Trophoblast cell (in vitro differentiated cells and primary cell): ENCODE results near the gene RASEF.

Experiments
- DNase-seq, 2 donors: peaks; one replicate each; pipeline ENCODE4 v3.0.0-alpha.2; 2016
- H2AFZ ChIP-seq: 2 replicates; pipeline ENCODE4 v1.6.1; 2013; ENCODE audit warnings: low read length, moderate library complexity, mild to moderate bottlenecking; ENCODE audit not compliant: insufficient read depth, poor library complexity
- H2AK5ac ChIP-seq: 2 replicates; pipeline ENCODE4 v1.6.1; 2013; ENCODE audit warnings: mild to moderate bottlenecking, low read length
- H2BK120ac ChIP-seq: 2 replicates; pipeline ENCODE4 v1.6.1; 2013; ENCODE audit warnings: low read length, mild to moderate bottlenecking, moderate library complexity; ENCODE audit not compliant: insufficient read depth, poor library complexity
- H2BK12ac ChIP-seq: 2 replicates; pipeline ENCODE4 v1.6.1; 2013; ENCODE audit warnings: mild to moderate bottlenecking, low read length, moderate library complexity
- H2BK5ac ChIP-seq: 2 replicates; pipeline ENCODE4 v1.6.1; 2013; ENCODE audit warnings: low read length, low read depth, moderate library complexity, mild to moderate bottlenecking; ENCODE audit not compliant: poor library complexity
- H3K14ac ChIP-seq: 2 replicates; pipeline ENCODE4 v1.6.1; 2013; ENCODE audit warnings: mild to moderate bottlenecking, low read length
- H3K18ac ChIP-seq: 2 replicates; pipeline ENCODE4 v1.6.1; 2013; ENCODE audit warnings: mild to moderate bottlenecking, low read length
- H3K23ac ChIP-seq: 2 replicates; pipeline ENCODE4 v1.6.1; 2013; ENCODE audit warnings: low read length
- H3K27ac ChIP-seq: 2 replicates; pipeline ENCODE4 v1.5.1; 2013; ENCODE audit warnings: low read depth, mild to moderate bottlenecking, inconsistent platforms, low read length, moderate library complexity
- H3K27me3 ChIP-seq: 2 replicates; pipeline ENCODE4 v1.6.1; 2013; ENCODE audit warnings: inconsistent platforms, mild to moderate bottlenecking, low read length, moderate library complexity; ENCODE audit not compliant: insufficient read depth
- H3K36me3 ChIP-seq, 2 experiments: 1 replicate in 1 of 2; 2 replicates in 1 of 2; pipeline ENCODE4 v1.6.1; 2013; ENCODE audit warnings: low read length in 2 of 2, mild to moderate bottlenecking in 2 of 2, moderate library complexity in 1 of 2; ENCODE audit not compliant: insufficient read depth in 2 of 2, control insufficient read depth in 1 of 2
- H3K4ac ChIP-seq: 2 replicates; pipeline ENCODE4 v1.6.1; 2013; ENCODE audit warnings: low read depth, mild to moderate bottlenecking, low read length, moderate library complexity
- H3K4me1 ChIP-seq, 2 experiments: 1 replicate in 1 of 2; 2 replicates in 1 of 2; pipeline ENCODE4 v1.6.1; 2013; ENCODE audit warnings: low read length in 2 of 2, mild to moderate bottlenecking in 2 of 2, moderate library complexity in 1 of 2; ENCODE audit not compliant: insufficient read depth in 2 of 2, control insufficient read depth in 1 of 2
- H3K4me2 ChIP-seq: 2 replicates; pipeline ENCODE4 v1.6.1; 2013; ENCODE audit warnings: inconsistent platforms, mild to moderate bottlenecking, low read length, moderate library complexity
- H3K4me3 ChIP-seq: 2 replicates; pipeline ENCODE4 v1.5.1; 2013; ENCODE audit warnings: mild to moderate bottlenecking, low read depth, low read length, inconsistent platforms
- H3K79me1 ChIP-seq: one replicate; pipeline ENCODE4 v1.6.1; 2013; ENCODE audit warnings: low read length
- H3K79me2 ChIP-seq: 2 replicates; pipeline ENCODE4 v1.6.1; 2013; ENCODE audit warnings: low read length, mild to moderate bottlenecking; ENCODE audit not compliant: control insufficient read depth, insufficient read depth, poor library complexity
- H3K9ac ChIP-seq: 2 replicates; pipeline ENCODE4 v1.6.1; 2013; ENCODE audit warnings: mild to moderate bottlenecking, low read length
- H3K9me3 ChIP-seq: 2 replicates; pipeline ENCODE4 v1.6.1; 2013; ENCODE audit warnings: low read depth, mild to moderate bottlenecking, control low read depth, inconsistent platforms, low read length; ENCODE audit not compliant: insufficient read depth
- H4K12ac ChIP-seq: 2 replicates; pipeline ENCODE4 v1.6.1; 2013; ENCODE audit warnings: low read depth, mild to moderate bottlenecking, low read length, moderate library complexity
- H4K8ac ChIP-seq: 2 replicates; pipeline ENCODE4 v1.6.1; 2013; ENCODE audit warnings: low read depth, mild to moderate bottlenecking, low read length, moderate library complexity
- H4K91ac ChIP-seq: one replicate; pipeline ENCODE4 v1.6.1; 2013; ENCODE audit warnings: low read depth, mild to moderate bottlenecking, low read length, moderate library complexity
- WGBS: extraction: QIAGEN DNeasy Blood & Tissue Kit; methylation state at CpG from one replicate; pipeline ENCODE4 v1.1.7; 2013; ENCODE audit warnings: missing lambda C conversion rate; ENCODE audit not compliant: insufficient read length, insufficient coverage; ENCODE audit errors: extremely low coverage; 5-methylcytosine and 5-hydroxymethylcytosine counted together

The RASEF gene

DNA sequence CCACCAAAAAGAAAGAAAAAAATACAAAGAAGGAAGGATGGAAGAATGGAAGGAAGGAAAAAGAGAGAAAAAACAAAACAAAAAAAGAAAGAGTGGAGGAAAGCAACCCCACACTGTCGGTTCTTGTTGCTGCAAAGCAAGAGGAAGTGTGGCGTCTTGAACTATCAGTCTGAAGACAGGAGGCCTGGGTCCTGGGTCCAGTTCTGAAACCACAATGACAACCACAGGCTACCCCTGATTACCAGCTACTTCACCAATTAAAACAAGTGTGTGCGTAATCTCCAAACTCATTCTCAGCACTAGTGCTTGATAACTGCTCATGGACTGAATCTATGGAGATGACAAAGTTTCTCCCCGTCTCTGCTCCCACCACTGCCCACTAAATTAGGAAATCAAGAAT is 93.7 kb downstream of the RASEF start:
- Histone ChIP-seq H3K4ac (no peak overlapping the region), H3K79me2 (no peaks in the 10 kb centered on the region), H2AK5ac (no peak overlapping the region), H3K9ac (no peak overlapping the region), H3K4me2 (no peak overlapping the region), H3K79me1 (no peaks in the 10 kb centered on the region), H4K91ac (no peak overlapping the region), H2BK12ac (no peak overlapping the region), H2BK5ac (no peak overlapping the region), H4K8ac (no peak overlapping the region), H3K14ac (no peak overlapping the region), H3K4me1 (no peaks in the 10 kb centered on the region), H2AFZ (no peak overlapping the region), H3K9me3 (no peaks in the 10 kb centered on the region), H3K27ac (no peak overlapping the region), H3K23ac (no peak overlapping the region), H3K4me3 (no peak overlapping the region), H2BK120ac (no peak overlapping the region), H3K18ac (no peak overlapping the region), H3K27me3 (no peaks in the 10 kb centered on the region), H3K36me3 (no peaks in the 10 kb centered on the region), H4K12ac (no peak overlapping the region)
- DNase-seq, result no peak
- no CpG with 5 or more reads among the region's 4 CpGs for WGBS

- Histone ChIP-seq H3K79me2 (no peaks in the 10 kb centered on the region), H4K12ac (no peak overlapping the region), H2BK5ac (no peak overlapping the region), H3K23ac (no peak overlapping the region), H3K79me1 (no peaks in the 10 kb centered on the region), H3K14ac (no peak overlapping the region), H2AK5ac (no peak overlapping the region), H3K27ac (no peak overlapping the region), H2AFZ (no peak overlapping the region), H4K8ac (no peak overlapping the region), H4K91ac (no peak overlapping the region), H3K4me2 (no peak overlapping the region), H3K27me3 (no peaks in the 10 kb centered on the region), H3K36me3 (no peaks in the 10 kb centered on the region), H3K4ac (no peak overlapping the region), H3K9me3 (no peaks in the 10 kb centered on the region), H3K18ac (no peak overlapping the region), H2BK120ac (no peak overlapping the region), H3K4me1 (no peaks in the 10 kb centered on the region), H3K4me3 (no peak overlapping the region), H3K9ac (no peak overlapping the region), H2BK12ac (no peak overlapping the region)
- no peak for DNase-seq
- WGBS, result no CpG with 5 or more reads among the region's 1 CpG
Measured at GRCh38 chr9:82968816-82969215, 94.1 kb downstream of the RASEF start.

DNA sequence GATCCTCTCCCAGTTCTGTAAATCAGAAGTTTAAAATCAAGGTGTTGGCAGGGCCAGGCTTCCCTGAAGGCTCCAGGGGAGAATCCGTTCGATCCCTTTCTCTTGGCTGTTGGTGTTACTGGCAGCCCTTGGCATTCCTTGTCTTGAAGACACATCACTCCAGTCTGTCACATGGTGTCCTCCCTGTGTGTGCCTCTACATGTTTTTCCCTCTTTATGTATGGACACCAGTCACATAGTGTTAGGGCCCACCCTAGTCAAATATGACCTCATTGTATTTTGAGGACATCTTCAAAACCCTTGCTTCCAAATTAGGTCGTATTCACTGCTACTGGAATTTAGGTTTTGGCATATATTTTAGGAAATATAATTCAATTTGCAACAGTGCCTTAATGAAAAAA is 94.6 kb downstream of the RASEF start:
- H2AFZ ChIP-seq, result no peak overlapping the region
- H2BK12ac ChIP-seq, result no peak overlapping the region
- no peak for DNase-seq
- no peak overlapping the region for H3K4ac ChIP-seq
- H3K79me1 ChIP-seq, result no peaks in the 10 kb centered on the region
- H4K91ac ChIP-seq, result no peak overlapping the region
- H2AK5ac ChIP-seq, result no peak overlapping the region
- H3K9ac ChIP-seq, result no peak overlapping the region
- H3K23ac ChIP-seq, result no peak overlapping the region
- H2BK5ac ChIP-seq, result no peak overlapping the region
- no peak overlapping the region for H3K4me2 ChIP-seq
- H3K36me3 ChIP-seq, result no peaks in the 10 kb centered on the region
- no peaks in the 10 kb centered on the region for H3K9me3 ChIP-seq
- H3K14ac ChIP-seq, result no peak overlapping the region
- no peak overlapping the region for H4K12ac ChIP-seq
- H3K4me1 ChIP-seq, result no peaks in the 10 kb centered on the region
- no peak overlapping the region for H3K4me3 ChIP-seq
- no peaks in the 10 kb centered on the region for H3K79me2 ChIP-seq
- no CpG with 5 or more reads among the region's 3 CpGs for WGBS
- H3K27ac ChIP-seq, result no peak overlapping the region
- H3K27me3 ChIP-seq, result no peaks in the 10 kb centered on the region
- no peak overlapping the region for H3K18ac ChIP-seq
- no peak overlapping the region for H2BK120ac ChIP-seq
- no peak overlapping the region for H4K8ac ChIP-seq

- H2BK5ac ChIP-seq, result no peak overlapping the region
- no peak overlapping the region for H3K18ac ChIP-seq
- no peak overlapping the region for H3K9ac ChIP-seq
- no peak overlapping the region for H3K27ac ChIP-seq
- H2AFZ ChIP-seq, result no peak overlapping the region
- H2BK12ac ChIP-seq, result no peak overlapping the region
- DNase-seq, result peak; percentile 41 to 83
- no peak overlapping the region for H3K4ac ChIP-seq
- H4K91ac ChIP-seq, result no peak overlapping the region
- no peaks in the 10 kb centered on the region for H3K27me3 ChIP-seq
- WGBS, result no CpG with 5 or more reads among the region's 7 CpGs
- H3K79me2 ChIP-seq, result no peaks in the 10 kb centered on the region
- H3K4me2 ChIP-seq, result no peak overlapping the region
- H3K79me1 ChIP-seq, result no peaks in the 10 kb centered on the region
- H3K4me1 ChIP-seq, result peaks cover 0 to 2% of the 10 kb centered on the region in 2 experiments
- no peaks in the 10 kb centered on the region for H3K36me3 ChIP-seq
- H4K8ac ChIP-seq, result no peak overlapping the region
- H3K23ac ChIP-seq, result no peak overlapping the region
- no peaks in the 10 kb centered on the region for H3K9me3 ChIP-seq
- no peak overlapping the region for H3K14ac ChIP-seq
- no peak overlapping the region for H2BK120ac ChIP-seq
- no peak overlapping the region for H2AK5ac ChIP-seq
- H3K4me3 ChIP-seq, result no peak overlapping the region
- H4K12ac ChIP-seq, result no peak overlapping the region
Measured at GRCh38 chr9:82961504-82962125, 101.3 kb downstream of the RASEF start.
